Caco-2 (cell line): ENCODE measurements around the gene RNF186. TPM values are rescaled to one million over a fixed set of nuclear protein-coding genes. Genes with fewer than 3 reads are reported as not detected.

Experiments
- BruUV-seq: library from RNA; stranded (reverse); fragments of 400-500 nt; replicated peaks from 2 replicates; lab custom pipeline; 2021; lab: Mats Ljungman, UMichigan
- CTCF ChIA-PET: fragments of 300-600 bp; sonication (Branson Sonifier 250); formaldehyde crosslinking; loops from one replicate; lab custom pipeline; 2022; ENCODE audit warnings: antibody characterized with exemption; lab: Charles Lee
- POLR2A ChIA-PET: fragments of 300-600 bp; sonication (Branson Sonifier 250); formaldehyde crosslinking; loops from one replicate; lab custom pipeline; 2022; ENCODE audit warnings: antibody characterized with exemption; lab: Charles Lee
- DNase-seq, 2 experiments: peaks; one replicate each; pipeline versions ENCODE4 v3.0.0 to v3.0.0-alpha.2; 2020 to 2022
- H3K27me3 ChIP-seq: replicated peaks from 2 replicates; pipeline ENCODE4 v1.6.0; 2011; ENCODE audit warnings: low read length; ENCODE audit not compliant: control insufficient read depth, insufficient read depth
- H3K36me3 ChIP-seq: 2 replicates; pipeline ENCODE4 v1.5.1; 2011; ENCODE audit warnings: low read length; ENCODE audit not compliant: control insufficient read depth, insufficient read depth
- H3K4me1 ChIP-seq: fragments of 250-450 bp; sonication (Bioruptor Pico); 2 replicates; pipeline ENCODE4 v1.5.1; 2020; ENCODE audit warnings: mild to moderate bottlenecking
- H3K4me3 ChIP-seq: 2 replicates; pipeline ENCODE4 v1.5.1; 2011; ENCODE audit warnings: low read depth, mild to moderate bottlenecking, control low read depth, low read length
- H3K9me3 ChIP-seq: fragments of 250-450 bp; sonication (Bioruptor Pico); 2 replicates; pipeline ENCODE4 v1.5.1; 2020; ENCODE audit warnings: mild to moderate bottlenecking, moderate library complexity
- H3K27ac Mint-ChIP-seq: one replicate; pipeline ENCODE4 v1.8.0; 2022; ENCODE audit warnings: mixed read lengths; ENCODE audit not compliant: unreplicated experiment
- H3K27me3 Mint-ChIP-seq: one replicate; pipeline ENCODE4 v1.8.0; 2022; ENCODE audit warnings: mixed read lengths; ENCODE audit not compliant: insufficient read depth, unreplicated experiment
- H3K36me3 Mint-ChIP-seq: one replicate; pipeline ENCODE4 v1.8.0; 2022; ENCODE audit warnings: mild to moderate bottlenecking, mixed read lengths; ENCODE audit not compliant: insufficient read depth, unreplicated experiment
- H3K4me1 Mint-ChIP-seq: one replicate; pipeline ENCODE4 v1.8.0; 2022; ENCODE audit warnings: low read depth, mixed read lengths; ENCODE audit not compliant: unreplicated experiment
- H3K4me3 Mint-ChIP-seq: one replicate; pipeline ENCODE4 v1.8.0; 2022; ENCODE audit warnings: mild to moderate bottlenecking, moderate library complexity, mixed read lengths; ENCODE audit not compliant: unreplicated experiment
- H3K9me3 Mint-ChIP-seq: one replicate; pipeline ENCODE4 v1.8.0; 2022; ENCODE audit warnings: mixed read lengths; ENCODE audit not compliant: unreplicated experiment
- CTCF ChIP-seq, 2 experiments: fragments of 200-600 bp in 1 of 2; IDR thresholded peaks; 1 replicate in 1 of 2; 2 replicates in 1 of 2; pipeline versions ENCODE4 v1.5.1 to v1.8.0; 2011 to 2022; ENCODE audit warnings: antibody characterized with exemption in 1 of 2, control low read depth in 1 of 2, inconsistent platforms in 1 of 2, low read depth in 1 of 2, low read length in 1 of 2, mild to moderate bottlenecking in 1 of 2, moderate library complexity in 1 of 2; ENCODE audit not compliant: insufficient read depth in 1 of 2, severe bottlenecking in 1 of 2, unreplicated experiment in 1 of 2
- intact Hi-C: fragments of 100-400 bp; cut with micrococcal nuclease; formaldehyde crosslinking; loops from one replicate; pipeline ENCODE4 v1.10.0; 2022; ENCODE audit not compliant: unreplicated experiment
- total RNA-seq: library from RNA; stranded (reverse); gene quantifications from 2 replicates; pipeline ENCODE4 v1.2.3, GENCODE V29; 2022

The RNF186 gene
- total RNA-seq, 1 experiment from 2014 or later: not detected

DNA sequence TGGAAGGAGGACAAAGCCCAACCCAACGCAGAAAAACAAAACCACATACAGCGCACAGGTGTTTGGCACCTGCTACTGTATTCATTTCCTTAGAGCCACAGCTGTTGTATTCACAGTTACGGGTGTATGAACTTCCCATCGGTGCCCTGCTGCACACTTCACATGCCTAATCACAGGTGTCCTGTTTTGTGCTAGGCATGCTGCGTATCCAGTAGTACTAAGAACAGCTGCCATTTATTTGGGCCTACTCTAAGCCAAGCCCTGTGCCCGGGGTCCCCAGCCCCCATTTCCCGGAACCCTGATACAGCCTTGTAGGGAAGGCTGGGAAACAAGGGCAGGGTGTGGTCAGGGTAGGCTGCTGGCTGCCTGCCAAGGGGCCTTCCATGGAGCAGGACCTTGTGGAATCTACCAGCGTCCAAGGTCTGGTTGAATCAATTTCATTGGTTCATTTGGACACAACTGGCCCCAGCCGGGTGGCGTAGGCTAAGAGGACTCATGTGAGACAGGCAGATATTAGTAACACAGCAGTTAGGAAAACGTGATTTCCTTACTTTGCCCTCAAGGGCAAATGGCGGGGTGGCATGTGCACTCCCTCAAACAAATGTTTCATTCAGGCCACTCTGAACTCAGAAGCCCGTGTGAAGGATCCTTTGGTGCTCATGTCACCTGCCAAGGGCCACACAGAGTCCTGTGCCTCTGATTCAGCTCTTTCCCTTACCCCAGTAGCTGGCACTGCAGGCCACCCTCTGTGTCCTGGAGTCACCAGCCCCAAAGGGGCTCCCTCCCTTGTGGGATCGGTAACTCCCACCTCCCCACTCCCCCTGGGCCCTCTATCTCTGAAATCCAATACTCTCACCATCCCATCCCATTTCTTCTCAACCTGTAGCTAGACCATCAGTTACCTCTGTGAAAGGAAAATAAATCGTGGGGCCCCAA is 986 bp upstream of the RNF186 start:
- no TSS peak for BruUV-seq

DNA sequence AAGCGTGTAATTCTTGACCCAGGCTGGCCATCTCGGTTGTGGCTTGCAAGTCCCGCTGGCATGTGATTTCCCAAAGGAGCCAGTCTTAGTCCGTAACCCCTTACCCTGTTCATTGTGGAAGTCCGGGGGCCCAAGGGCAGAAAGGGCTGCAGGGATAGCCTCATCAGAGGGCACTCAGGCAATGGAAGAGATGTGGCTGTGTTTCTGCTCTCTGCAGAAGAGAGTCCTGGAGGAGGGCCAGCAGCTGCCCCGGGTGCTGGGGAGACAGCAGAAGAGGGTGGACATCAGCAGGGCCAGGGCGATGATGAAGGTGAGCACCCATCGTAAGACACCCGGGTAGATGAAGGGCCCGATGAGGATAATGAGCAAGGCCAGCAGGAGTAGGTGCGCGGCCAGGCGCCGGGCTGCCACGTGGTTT is 830 bp downstream of the RNF186 start:
- no peak for TF ChIP-seq CTCF (IDR thresholded peaks at IDR 0.05; ENCODE audit: insufficient read depth in 1 of 2, low read depth in 1 of 2, low read length in 1 of 2, severe bottlenecking in 1 of 2, unreplicated experiment in 1 of 2)
- Histone ChIP-seq H3K4me3 (no peak overlapping the region), H3K9me3 (no peaks in the 10 kb centered on the region), H3K36me3 (no peaks in the 10 kb centered on the region), H3K4me1 (peaks cover 17% of the 10 kb centered on the region), H3K27me3 (no peaks in the 10 kb centered on the region)
- ChIA-PET CTCF (interaction anchor here (0.8 kb wide), 1 partner anchor 99 kb away, joined by 3 read pairs; no protein-coding TSS in a partner anchor), POLR2A (no interaction called here)
- H3K9me3 Mint-ChIP-seq: no peaks in the 10 kb centered on the region
- intact Hi-C loops: loop anchor here (10.0 kb wide), 1 partner anchor 51 kb away; no protein-coding TSS in a partner anchor
- BruUV-seq: no TSS peak
- DNase-seq: no peak
- no peaks in the 10 kb centered on the region for H3K36me3 Mint-ChIP-seq
- H3K27ac Mint-ChIP-seq: peak overlapping the region; percentile 35
- H3K27me3 Mint-ChIP-seq: no peaks in the 10 kb centered on the region
- peak overlapping the region; percentile 30 for H3K4me3 Mint-ChIP-seq
- H3K4me1 Mint-ChIP-seq: peaks cover 13% of the 10 kb centered on the region

More for the DNA sequence above, 986 bp upstream of the RNF186 start:
- Mint-ChIP-seq H3K27ac (peak overlapping the region; percentile 37), H3K27me3 (no peaks in the 10 kb centered on the region), H3K36me3 (no peaks in the 10 kb centered on the region), H3K4me1 (peaks cover 13% of the 10 kb centered on the region), H3K9me3 (no peaks in the 10 kb centered on the region), H3K4me3 (no peak overlapping the region)
- Histone ChIP-seq H3K4me3 (no peak overlapping the region), H3K9me3 (no peaks in the 10 kb centered on the region), H3K4me1 (peaks cover 17% of the 10 kb centered on the region), H3K27me3 (no peaks in the 10 kb centered on the region), H3K36me3 (no peaks in the 10 kb centered on the region)
- POLR2A ChIA-PET: no interaction called here
- DNase-seq: no peak
- CTCF ChIA-PET: no interaction called here
- intact Hi-C loops: loop anchor here (10.0 kb wide), 1 partner anchor 49 kb away; no protein-coding TSS in a partner anchor
- no peak for TF ChIP-seq CTCF (IDR thresholded peaks at IDR 0.05; ENCODE audit: insufficient read depth in 1 of 2, low read depth in 1 of 2, low read length in 1 of 2, severe bottlenecking in 1 of 2, unreplicated experiment in 1 of 2)

DNA sequence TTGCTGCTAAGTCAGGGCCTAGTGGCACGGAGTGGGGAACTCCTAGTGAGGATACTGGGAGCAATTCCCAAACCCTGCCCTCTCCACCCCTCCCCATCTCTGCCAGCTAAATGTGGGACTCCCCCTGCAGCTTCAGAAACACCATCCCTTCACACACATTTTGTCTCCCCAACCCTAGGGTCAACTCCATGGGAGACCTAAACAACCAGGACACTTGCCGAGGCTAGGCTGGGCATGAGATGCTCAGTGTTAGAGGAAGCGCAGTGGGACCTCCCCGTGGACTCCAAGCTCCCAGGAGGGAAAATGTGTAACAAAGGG is 1.5 kb downstream of the RNF186 start:
- H3K27me3 Mint-ChIP-seq: no peaks in the 10 kb centered on the region
- no peak for TF ChIP-seq CTCF (IDR thresholded peaks at IDR 0.05; ENCODE audit: insufficient read depth in 1 of 2, low read depth in 1 of 2, low read length in 1 of 2, severe bottlenecking in 1 of 2, unreplicated experiment in 1 of 2)
- no peaks in the 10 kb centered on the region for H3K9me3 Mint-ChIP-seq
- peaks cover 17% of the 10 kb centered on the region for H3K4me1 ChIP-seq
- DNase-seq: no peak
- no peak overlapping the region for H3K4me3 ChIP-seq
- H3K4me3 Mint-ChIP-seq: no peak overlapping the region
- ChIA-PET POLR2A (no interaction called here), CTCF (no interaction called here)
- H3K4me1 Mint-ChIP-seq: peaks cover 13% of the 10 kb centered on the region
- no peaks in the 10 kb centered on the region for H3K27me3 ChIP-seq
- no peaks in the 10 kb centered on the region for H3K36me3 ChIP-seq
- H3K36me3 Mint-ChIP-seq: no peaks in the 10 kb centered on the region
- intact Hi-C loops: loop anchor here (10.0 kb wide), 1 partner anchor 51 kb away; no protein-coding TSS in a partner anchor
- BruUV-seq: no TSS peak
- no peak overlapping the region for H3K27ac Mint-ChIP-seq
- H3K9me3 ChIP-seq: no peaks in the 10 kb centered on the region
